Activated CD8-positive, alpha-beta memory T cell treated with anti-CD3 and anti-CD28 coated beads, Interleukin-2, amount 50 U/mL, for 1 hour (primary cell): ENCODE measurements around the gene IGSF22.

Experiments used
- DNase-seq: peaks from one replicate; pipeline ENCODE4 v3.0.0-alpha.2; 2020; ENCODE audit errors: extremely low read depth

The IGSF22 gene

DNA sequence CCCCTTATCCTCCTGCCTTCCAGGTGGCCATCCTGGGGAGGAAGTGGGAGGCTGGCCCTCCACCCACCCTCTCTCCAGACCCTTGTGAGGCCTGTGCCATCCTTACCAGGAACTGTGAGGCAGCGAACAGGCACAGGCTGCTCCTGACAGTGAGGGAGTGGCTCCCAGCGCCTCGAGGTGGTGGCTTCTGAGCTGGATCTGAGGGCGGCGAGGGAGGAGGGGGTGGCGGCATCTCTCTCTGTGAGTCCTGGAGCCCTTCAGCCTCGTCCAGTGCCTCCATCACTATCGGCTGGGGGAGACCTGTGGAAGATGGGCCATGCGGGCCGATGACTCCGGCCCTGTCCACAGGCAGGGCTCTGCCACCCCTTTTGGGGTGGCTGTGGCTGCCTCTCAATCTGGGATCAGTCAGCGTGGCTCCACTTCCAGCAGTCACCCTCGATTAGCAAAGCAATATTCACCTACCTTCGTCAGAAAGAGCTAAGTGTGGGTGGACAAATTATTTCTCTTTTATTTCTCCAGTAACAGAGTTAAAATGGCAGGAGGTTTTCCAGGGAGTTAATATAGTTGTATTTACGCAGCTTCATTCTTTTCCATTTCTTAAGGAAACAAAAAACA lies 18.0 kb upstream of the IGSF22 start:
- DNase-seq: no peak

DNA sequence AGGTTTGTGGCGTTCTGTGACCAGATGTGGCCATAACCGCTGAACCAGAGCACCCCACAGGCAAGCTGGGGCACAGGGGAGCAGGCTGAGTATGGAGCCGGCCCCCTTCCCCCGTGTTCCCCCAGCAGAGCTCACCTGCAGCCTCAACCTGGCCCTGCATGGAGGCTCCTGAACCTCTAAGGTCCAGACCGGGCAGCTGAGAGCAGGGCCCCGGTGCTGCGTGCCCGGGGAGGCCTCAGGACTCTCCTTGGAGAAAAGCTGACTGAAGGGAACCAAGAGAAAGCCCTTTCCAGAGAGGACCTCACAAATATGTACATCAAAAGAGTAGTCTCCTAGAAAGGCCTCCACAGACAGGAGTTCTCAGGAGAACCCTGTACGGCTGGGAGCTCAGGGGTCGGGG lies 17.4 kb upstream of the IGSF22 start:
- no peak for DNase-seq

DNA sequence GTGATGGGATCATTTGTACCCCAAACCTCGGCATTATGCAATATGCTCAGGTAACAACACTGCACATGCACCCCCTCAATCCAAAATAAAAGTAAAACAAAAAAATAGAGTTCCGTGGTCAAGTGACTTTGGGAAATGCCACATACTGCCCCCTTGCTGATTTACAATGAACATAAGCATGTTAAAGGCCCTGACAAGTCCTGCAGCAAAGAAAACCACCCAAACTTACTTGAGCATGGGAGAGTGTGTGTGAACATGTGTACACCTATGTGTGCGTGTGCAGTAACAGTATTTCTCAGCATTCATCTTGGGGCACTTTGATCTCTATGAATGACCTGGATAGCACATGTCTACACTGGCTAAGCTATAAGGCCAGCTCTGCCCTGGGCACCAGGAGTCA lies 15.8 kb upstream of the IGSF22 start:
- DNase-seq: no peak

DNA sequence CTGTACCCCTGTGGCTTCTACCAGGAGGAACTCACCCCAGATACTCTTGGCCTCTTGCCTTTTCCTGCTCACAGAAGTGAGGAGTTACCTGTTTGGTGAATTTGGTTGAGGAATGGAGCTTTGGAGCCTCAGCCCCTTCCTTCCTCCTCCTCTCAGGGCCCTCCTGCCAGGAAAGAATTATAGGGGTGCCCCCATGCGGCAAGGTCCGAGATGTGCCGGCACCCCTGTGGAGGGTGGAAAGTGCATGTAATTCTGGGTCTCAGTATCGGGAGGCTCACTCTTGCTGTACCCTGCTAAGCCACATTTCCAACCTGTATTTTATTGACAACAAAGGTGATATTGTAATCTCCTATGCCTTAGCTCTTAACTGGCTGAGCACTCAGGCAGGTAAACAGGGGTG lies 13.7 kb upstream of the IGSF22 start:
- DNase-seq: no peak

DNA sequence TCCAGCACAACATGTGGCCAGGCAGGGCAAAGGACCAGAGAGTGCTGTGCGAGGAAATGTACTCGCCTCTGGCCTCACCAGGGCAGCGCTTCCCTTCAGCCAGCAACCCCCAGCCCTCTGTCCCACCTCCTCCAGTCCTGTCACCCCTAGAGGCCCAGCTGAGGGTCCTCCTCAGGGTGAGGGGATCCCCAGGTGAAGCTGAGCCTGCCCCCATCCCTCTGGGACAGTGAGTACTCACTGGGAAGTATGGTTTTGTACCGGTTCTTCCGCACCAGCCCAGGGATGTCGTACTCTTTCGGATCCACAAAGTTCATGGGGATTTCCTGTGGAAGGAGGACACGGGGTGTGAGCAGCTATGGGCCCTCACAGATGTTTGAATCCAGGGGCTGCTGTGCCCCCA lies 11.7 kb upstream of the IGSF22 start:
- DNase-seq: no peak

DNA sequence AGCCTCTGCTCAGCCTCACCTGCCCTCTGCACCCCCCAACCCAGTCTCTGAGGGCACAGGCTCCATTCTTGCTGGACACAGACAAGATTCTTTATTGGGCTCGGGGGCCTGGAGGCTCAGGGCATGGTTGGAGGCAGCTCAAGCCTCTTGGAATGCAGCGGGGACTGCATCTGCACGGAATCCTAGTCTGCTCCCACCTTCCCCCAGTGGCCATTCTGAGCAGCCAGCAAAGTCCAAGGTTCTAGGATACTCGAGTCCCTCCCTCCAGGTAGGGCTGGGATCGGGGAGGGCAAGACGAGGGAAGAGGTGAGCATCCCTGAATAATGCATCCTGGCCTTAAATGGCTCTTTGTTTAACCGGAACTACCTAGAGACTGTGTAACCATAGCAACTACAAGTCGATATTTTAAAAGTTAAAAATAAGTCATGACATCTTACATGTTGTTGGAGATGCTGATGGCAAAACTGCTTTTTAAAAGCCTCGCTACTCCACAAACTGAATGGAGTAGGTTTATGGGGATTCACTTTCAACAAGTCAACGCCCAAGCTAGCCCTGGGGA lies 10.7 kb upstream of the IGSF22 start:
- no peak for DNase-seq

DNA sequence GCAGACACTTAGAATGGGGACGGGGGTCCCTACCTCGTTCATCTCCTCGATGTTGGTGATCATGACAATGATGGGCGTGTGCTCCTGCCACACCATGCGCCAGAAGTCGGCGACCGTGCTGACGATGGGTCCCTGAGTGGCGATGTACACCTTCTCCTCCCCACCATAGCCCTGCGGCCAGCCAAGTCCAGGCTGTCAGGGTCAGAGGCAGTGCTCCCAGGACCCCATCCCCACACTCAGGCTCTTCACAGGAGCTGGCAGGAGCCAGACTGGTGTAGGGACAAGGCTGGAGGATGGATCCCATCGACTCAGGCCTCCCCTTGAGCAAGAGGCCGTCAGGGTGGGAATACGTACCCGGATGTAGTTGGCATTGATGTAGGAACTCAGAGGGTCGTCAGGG lies 7.2 kb upstream of the IGSF22 start:
- no peak for DNase-seq

DNA sequence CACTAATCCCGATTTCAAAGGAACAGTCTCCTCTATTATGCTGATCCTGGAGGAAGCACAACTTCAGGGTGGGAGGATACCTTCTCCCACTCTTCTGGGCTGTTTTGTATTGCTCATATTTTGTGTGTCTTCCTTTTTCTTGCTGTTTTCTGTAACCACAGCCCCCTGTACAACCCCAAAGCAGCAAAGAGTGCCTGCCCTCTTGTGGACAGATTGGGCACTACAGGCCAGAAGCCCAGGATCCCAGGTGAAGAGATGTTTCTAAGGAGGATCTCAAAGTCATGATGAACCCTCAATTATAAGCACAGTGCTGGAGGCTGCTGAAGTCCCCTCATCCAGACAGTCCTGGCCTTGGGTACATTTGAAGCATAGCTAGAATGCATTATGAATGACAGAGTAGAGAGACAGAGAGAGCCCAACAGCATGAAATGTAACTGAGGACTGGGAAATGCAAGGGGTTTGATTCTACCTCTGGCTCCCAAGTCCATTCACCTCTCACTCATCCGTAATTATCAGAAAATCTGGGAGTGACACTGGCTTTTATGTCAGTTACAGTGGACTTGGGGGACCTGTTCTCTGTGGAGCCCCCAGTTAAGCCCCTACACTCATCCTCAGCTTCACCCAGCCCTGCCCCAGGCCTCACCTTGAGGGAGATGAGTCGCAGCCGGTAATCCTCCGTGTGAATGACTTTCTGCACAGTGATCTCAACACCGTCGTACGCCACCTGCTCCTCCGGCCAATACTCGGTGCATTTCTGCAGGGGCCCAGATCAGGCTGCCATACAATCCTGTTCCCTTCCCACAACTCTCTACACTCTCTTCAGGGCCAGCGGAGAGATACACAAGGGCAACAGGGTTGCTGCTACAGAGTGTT lies 6.2 kb upstream of the IGSF22 start:
- DNase-seq: peak; percentile 27

DNA sequence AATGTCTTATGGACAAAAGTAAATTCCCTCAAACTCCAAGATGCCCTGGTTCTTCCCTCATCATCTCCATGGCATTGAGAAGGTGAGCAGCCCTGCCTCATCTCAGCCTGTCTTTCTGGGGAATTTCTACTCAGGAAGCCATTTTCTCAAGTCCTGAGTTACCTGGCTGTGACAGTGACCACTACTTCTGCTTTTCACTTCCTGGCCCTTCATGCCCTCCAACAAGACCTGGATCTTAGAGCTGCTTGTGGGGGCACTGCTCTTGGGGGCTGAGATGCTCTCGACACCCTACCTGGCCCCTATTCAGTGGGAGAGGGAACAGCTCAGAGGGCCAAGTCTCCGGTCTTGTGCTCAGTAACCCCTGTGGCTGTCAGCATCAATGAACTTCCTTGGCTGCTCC lies 5.5 kb upstream of the IGSF22 start:
- no peak for DNase-seq

DNA sequence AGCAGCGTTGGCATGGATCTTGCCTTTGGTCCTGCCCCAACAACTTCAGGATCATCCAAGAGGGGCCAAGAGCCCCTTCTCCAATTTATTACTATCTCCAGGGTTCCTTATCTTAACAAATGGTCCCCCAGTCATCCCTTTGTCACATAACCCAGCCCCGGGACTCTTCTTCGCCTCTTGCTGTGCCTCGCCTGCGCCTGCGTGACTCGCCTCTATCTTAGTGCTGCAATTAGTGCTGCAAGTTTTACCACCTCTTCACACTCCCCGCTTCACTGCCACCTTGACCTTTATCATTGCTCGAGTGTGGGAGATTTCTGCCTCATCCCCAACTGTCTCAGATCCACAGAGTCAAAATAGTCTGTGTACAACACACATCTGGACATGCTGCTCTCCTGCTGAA lies 4.0 kb upstream of the IGSF22 start:
- no peak for DNase-seq

DNA sequence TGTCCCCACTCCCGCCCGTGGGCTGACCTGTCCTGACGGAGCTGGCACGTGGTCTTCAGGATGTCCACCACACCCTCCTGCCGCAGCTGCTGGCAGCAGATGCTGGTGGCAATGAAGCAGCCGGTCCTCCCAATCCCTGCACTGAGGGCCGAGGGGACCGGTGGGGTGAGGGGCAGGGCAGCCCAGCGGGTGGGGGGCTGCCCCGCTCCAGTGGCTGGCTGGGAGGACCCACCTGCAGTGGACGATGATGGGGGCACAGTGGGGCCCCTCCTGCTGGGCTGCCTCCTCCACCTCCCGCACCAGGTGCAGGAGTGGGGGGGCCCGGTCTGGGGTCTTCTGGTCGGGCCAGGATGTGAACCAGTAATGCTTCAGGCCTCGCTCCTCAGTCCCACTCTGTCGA lies 3.4 kb upstream of the IGSF22 start:
- no peak for DNase-seq

DNA sequence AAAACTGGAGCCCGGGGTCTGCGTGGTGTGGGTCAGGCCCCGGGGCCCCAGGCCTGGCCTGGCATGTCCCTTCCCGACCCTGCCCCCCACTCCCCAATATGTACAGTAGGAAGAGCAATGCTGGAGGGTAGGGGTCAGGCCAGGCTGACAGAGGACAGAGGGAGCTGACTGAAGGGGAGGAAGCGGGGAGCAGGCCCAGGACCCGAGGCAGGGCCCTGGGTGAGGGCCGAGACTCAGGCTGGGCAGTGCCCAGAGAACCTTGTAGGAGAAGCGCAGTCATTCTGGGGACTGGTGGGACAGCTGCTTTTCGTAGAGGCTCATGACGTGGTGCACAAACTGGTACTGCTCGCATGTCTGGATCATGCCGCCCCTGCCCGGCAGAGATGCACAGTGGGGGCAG lies 2.7 kb upstream of the IGSF22 start:
- DNase-seq: no peak

DNA sequence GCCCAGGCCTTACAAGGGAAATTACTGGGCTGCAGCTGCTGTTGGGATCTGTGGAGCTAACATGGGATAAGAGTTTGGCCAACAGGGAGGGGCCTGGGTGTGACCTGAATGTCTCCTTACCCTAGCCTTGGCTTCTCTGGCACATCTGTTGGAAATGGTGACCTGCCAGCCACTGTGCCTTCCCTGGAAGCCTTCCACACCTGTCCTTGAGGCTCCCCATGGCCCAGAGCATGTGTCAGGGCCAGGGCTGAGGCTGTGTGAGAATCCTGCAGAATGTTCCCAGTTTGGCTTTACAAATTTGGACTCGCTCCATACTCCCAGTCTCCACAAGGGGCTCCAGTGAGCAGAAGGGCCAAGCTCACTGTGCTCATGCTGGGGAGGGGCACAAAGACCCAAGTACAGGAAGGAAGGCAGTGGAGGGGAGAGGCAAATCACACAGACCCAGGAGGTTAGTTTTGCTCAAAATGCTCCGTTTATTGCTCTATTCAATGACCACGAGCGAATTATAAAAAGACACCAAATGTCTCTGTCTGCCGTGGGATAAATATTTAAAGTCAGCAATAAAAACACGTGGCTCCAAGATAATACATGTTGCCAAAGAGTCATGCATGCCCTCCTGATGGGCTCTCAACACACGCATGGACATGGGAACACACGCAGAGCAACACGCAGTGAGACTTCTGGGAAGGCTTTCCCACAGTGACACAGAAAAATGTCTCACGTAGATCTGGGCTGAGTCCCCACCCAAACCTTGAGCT lies 1.7 kb upstream of the IGSF22 start:
- DNase-seq: no peak

DNA sequence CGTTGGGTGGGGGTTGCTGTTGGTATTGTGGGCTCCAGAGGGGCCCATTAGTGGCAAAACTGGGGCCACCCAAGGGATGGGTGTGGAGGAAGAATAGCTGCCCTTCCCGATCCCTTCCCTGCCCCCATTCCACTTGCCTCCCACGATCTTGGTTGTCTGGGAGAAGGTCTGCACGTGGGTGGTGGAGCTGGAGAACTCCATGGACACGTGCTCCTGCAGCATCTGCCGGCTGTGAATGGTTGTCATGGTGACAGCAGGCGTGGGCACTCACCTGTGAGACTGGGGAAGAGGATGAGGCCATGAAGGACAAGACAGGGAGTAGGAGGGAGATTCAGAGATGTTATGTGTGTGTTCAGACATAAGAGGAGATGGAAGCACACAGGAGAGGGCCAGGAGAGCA lies 2.0 kb downstream of the IGSF22 start:
- DNase-seq: no peak

DNA sequence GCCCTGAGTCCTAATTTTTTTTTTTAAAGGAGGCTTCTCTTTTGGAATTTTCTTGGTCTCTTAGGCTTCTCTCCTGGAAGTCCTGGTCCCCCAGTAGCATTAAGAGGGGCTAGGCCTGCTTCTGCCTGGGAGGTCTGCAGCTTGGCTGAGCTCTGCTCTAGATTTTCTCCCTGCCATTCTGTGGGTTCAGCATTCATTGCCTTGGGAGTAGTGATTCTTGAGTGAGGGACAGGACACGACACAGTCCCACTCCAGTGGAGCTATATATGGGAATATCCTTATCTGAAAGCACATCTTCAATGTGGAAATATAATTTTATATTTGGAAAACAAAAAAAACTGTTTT lies 3.7 kb downstream of the IGSF22 start:
- DNase-seq: no peak

DNA sequence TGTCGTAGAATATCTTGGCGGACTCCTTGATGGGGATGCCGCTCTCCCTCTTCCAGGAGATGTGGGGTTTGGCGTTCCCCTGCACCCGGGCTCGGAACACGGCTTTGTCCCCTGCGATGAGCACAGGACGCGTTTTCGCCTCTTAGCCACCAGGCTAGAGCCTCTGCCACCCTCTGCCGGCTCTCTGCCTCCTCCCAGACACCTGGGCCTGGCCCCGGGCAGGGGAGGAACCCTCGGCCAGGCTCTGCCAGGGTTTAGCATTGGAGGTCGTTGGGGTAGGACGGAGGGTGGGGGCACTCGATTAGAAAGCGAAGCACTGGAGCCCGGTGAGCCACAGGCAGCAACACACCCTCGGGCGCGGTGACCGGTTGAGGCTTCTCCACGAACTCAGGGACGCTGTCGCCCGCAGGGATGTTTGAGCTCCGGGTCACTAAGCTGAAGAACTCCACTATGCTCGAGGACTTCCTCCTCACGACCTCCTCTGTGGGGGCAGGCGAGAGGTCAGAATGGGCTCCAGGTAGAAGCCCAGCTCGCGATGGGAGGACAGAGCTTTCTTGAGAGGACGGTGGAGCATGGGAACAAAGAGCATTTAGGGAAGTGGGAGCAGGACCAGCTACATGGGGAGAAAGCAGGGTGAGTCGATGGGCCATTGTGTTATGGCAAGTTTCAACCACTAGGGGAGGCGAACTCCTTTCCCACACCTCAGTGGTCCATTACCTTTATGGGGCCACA lies 4.3 kb downstream of the IGSF22 start:
- no peak for DNase-seq

DNA sequence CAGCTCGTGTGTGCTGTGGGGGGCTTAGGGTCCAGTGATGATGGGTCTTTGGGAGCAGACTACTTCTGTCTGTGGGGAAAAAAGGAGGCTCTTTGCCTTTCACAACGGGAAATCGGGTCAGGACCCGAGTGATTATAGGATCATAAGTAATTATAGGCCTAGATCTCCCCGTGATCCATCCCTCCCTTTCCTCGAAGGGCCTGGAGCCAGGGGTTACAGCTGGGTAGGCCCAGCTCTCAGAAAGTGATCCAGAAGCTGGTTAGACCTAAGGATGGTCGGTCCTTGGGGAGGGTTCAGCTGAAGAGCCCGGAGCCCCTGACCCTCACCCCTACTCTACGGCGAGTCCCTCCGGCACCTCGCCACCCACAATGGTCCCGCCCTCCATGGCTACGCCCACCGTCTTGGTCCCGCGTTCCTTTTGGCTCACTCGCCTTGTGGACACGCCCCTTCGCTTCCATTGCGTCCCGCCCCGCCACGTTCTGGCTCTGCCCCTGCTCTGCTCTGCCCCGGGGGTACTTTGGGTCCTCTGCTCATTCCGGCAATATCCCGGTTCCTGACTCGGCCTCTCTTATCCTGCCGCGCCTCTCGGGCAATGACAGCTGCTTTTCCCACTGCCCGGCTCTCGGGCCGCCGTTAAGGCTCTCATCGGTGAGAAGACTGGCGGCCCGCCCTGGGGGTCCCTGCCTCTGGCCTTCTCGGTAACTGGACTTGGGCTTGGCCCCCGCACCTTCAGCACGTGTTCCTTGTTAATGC lies 5.0 kb downstream of the IGSF22 start:
- DNase-seq: peak; percentile 50

DNA sequence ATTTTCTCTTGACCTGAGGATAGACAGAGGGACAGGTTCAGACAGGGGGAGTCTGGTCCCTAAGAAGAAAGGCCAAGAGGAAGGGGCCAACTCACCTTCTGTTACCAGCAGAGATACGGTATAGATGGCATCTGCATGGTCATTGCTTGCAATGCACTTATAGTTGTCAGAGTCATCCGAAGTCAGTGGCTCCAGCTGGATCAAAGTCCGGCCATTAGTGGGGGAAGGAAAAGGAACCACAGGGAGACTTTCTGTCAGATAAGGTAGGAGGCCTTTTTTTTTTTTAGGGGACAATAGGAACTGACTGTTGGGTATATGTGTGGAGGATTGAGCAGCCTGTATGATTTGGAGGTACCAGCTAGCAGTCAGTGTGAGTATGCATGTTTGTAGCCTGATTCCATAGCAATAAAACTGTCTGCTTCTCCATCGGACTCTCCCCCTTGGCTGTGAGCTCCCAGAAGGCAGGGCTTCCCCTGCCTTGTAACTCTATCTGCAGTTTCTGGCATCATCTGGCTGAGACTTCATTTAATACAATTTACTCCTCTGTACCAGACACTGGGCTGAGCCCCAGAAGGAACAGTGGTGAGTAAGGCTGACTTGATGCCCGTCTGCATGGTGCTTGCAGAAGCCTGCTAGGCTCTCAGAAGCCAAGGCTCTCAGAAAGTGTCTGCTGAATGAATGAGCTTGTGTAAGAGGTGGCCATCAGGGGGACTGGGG lies 5.7 kb downstream of the IGSF22 start:
- no peak for DNase-seq

DNA sequence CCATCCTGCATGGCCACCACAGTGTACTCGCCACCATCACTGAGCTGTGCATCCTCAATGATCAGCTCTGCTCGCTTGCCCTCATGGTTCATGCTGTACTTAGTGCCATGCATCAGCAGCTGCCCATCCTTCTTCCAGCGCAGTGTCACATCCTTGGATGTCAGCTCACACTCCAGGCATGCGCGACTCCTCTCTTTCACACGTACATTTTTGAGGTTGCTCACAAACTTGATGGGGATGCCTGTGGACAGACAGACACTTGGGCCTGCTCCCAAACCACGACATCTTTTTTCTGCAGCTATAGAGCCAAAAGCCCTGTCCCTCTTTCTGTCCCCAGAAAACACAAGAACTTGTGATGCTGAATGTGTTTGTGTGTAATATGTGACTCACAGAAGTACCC lies 10.5 kb downstream of the IGSF22 start:
- no peak for DNase-seq

DNA sequence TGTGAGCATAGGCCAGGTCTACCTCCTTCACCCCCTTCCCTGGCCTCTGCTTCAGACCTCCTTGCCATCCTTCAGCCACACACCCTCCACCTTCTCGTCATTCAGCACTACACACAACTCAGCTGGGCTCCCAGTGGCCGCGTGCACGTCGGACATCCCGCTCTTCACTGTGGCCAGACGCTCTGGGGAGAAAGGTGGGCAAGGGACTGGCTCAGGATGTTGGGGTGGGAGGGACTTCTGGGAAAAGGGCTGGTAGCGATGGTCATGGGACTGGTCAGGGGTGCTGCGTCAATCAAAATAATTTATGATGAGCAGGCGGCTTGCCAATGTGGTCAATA lies 11.6 kb downstream of the IGSF22 start:
- DNase-seq: no peak
